ENCODE measurements around the gene SLC9C2.
"Not testable (repeated sequence)": the region's sequence is repeated elsewhere in the genome, so short reads cannot be mapped to it uniquely, and the experiment has no call there.

Gene SLC9C2

GRCh38 chr1:173581383-173582079, 21.3 kb downstream of the SLC9C2 start:
- DNase-seq: no peak

- no peak for DNase-seq
Observed at GRCh38 chr1:173580658-173581057, 22.2 kb downstream of the SLC9C2 start.

DNA sequence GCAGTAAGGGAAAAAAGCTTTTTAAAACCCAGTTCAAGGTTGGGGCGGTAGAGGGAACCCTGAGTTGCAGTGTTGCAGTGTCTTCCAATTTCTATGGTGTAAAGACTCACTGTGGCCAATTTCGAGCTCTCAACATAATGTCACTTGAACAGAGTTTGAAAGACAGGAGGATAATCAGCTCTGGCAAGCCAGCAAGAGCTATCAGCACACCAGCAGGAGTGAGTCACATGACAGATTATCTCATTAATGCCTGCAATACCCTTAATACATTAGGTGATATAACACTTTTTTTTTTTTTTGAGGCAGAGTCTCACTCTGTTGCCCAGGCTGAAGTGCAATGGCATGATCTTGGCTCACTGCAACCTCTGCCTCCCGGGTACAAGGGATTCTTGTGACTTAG, 22.8 kb downstream of the SLC9C2 start:
- DNase-seq: no peak

GRCh38 chr1:173573596-173573995, 29.3 kb downstream of the SLC9C2 start:
- DNase-seq: no peak

DNA sequence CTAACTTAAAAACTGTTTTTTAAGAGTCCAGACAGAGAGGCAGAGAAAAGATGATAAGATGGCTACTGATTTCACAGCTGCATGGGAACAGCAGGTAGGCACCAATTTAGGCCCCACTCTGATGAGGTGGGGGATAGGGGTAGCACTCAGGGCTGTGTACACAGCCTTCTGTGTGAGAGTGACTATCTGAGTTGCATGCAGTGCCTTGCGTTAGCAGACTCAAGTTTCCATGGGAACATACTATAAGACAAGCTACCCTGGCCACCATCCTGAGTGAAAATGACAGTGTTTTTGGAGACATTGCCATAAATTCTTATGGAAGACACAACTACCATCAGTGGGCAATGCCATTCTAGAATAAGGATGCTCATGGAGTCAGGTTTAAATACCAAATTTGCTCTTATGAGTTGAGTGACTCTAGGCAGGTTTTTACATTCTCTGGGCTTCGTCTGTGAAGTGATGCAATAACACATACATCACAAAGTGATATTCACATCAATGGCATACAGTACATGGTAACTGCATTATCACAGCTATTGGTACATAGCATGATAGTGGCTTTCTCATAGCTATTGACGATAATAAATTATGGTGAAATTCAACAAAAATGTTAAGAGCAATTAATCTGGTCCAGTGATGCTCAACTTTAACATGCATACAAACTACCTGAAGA, 30.5 kb downstream of the SLC9C2 start:
- DNase-seq: no peak

GRCh38 chr1:173570370-173571007, 32.4 kb downstream of the SLC9C2 start:
- DNase-seq: no peak

DNA sequence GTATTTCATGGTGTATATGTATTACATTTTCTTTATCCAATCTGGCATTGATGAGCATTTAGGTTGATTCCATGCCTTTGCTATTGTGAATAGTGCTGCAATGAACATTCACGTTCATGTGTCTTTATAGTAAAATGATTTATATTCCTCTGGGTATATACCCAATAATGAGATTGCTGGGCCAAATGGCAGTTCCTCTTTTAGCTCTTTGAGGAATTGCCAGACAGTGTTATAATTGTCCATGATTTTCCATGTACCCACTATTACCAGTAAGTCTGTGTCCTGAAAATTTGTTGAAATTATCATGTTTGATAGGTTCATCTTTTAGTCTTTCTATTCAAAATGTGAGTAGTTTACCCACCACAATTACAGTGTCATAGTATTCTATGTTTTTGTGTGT, 34.4 kb downstream of the SLC9C2 start:
- no peak for DNase-seq

DNA sequence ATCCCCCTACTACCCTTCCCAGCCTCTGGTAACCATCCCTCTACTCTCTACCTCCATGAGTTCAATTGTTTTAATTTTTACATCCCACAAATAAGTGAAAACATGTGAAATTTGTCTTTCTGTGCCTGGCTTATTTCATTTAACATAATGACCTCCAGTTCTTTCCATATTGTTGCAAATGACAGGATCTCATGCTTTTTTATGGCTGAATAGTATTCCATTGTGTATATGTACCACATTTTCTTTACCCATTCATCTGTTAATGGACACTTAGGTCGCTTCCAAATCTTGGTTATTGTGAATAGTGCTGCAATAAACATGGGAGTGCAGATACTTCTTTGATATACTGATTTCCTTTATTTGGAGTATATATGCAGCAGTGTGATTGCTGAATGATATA, 39.0 kb downstream of the SLC9C2 start:
- not testable (repeated sequence) for DNase-seq

GRCh38 chr1:173562813-173563212, 40.1 kb downstream of the SLC9C2 start:
- DNase-seq: no peak

DNA sequence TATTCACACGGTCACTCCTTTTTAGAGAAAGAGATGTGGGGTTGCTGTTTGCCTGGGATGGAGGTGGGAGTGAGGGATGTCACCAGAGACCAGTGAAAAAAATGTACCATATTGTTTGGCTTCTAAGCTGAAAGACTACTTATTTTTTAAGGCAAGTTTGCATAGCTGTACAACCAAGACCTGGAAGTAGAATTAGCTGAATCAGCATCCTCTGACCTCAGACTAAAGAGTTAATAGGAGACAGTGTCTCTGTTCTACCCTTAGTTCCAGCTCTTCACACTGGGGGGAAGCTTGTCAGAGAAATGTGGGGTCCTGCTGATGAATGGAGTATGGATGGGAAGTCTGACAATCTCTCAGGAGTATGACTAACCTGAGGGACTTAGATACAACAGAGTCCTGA, 41.6 kb downstream of the SLC9C2 start:
- DNase-seq: no peak

DNA sequence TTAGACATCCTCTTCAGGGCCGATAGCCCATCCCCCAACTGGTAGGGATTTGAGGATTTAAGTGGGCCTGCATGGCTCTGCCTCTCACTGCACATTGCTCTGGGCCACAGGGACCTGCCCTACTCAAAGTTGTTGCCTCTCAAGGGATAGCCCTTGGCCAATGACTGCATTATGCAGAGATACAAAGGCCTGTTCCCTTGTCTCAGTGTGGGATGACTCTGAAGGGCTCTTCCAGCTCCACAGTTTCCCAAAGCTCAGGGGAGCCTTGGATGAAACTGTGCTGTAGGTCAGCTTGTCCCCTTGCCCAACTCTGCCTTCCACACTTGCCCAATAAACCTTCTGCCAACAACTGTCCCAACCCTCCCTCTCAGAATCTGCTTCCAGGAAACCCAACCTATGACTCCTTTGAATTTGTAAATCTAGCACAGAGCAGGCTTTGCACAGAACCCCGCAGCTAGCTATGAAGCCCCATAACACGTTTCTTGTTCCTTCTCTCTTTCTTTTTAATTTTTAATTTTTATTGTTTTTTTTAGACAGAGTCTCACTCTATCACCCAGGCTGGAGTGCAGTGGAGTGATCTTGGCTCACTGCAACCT, 42.5 kb downstream of the SLC9C2 start:
- DNase-seq: peak; percentile 11

- DNase-seq: no peak
Observed at GRCh38 chr1:173555651-173556305, 47.1 kb downstream of the SLC9C2 start.

GRCh38 chr1:173554541-173555250, 48.2 kb downstream of the SLC9C2 start:
- no peak for DNase-seq

- no peak for DNase-seq
Observed at GRCh38 chr1:173554089-173554488, 48.8 kb downstream of the SLC9C2 start.

DNA sequence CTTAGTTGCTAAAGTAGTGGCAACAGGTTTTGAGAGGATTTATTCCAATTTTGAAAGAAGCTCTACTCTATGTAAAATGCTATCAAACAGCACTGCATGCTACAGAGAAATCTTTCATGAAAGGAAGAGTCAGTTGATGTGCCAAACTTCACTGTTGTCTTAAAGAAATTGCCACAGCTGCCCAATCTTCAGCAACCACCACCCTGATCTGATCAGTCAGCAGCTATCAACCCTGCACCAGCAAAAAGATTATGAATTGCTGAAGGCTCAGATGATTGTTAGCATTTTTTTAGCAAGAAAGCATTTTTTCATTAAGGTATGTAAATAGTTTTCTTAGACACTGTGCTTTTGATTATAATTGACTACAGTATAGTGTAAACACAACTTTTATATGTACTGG, 49.6 kb downstream of the SLC9C2 start:
- no peak for DNase-seq

DNA sequence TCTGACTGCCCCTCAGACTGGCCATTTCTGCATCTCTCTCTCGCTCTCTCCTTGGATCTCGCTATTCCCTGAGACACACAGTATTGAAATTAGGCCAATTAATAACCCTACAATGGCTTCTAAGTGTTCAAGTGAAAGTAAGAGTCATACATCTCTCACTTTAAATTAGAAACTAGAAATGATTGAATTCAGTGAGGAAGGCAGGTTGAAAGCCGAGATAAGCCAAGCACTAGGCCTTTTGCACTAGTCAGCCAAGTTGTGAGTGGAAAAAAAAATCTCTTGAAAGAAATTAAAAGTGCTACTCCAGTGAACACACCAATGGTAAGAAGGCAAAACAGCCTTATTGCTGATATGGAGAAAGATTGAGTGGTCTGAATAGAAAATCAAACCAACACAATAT, 51.2 kb downstream of the SLC9C2 start:
- no peak for DNase-seq

DNA sequence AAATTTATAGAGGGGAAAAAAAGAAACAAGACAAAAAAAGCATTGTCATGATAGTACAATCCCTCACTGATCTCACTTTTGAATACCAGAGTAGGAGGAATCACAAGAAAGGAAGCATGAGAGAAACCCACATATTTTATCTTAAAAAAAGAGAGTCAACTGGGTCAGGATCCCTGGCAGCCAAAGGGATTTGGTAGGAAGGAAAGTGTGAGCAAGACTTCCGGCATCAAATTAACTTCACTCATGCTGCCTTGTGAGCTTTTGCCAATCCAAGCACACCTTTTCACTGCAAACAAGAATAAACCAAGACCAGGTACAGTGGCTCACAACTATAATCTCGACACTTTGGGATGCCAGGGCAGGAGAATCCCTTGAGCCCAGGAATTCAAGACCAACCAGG, 53.1 kb downstream of the SLC9C2 start:
- no peak for DNase-seq

DNA sequence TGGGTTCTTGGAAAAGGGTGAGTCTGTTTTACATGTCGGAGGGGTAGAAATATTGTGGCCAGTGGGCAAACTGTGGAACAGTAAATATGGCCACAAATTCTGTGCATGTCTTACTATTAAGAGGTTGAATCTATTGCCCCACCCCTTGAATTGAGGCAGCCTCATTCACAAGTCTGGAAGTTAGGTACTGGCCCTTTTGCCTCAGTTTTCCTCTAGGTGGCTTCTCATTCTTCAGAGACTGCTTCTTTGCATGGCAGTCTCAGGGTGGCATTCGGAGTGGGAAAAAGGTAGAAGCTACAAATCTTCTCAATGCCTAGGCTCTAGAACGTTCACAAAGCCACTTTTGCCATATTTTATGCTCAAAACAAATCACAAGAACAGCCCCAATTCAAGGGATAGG, 57.2 kb downstream of the SLC9C2 start:
- DNase-seq: no peak

GRCh38 chr1:173536223-173536622, 66.6 kb downstream of the SLC9C2 start:
- DNase-seq: no peak

DNA sequence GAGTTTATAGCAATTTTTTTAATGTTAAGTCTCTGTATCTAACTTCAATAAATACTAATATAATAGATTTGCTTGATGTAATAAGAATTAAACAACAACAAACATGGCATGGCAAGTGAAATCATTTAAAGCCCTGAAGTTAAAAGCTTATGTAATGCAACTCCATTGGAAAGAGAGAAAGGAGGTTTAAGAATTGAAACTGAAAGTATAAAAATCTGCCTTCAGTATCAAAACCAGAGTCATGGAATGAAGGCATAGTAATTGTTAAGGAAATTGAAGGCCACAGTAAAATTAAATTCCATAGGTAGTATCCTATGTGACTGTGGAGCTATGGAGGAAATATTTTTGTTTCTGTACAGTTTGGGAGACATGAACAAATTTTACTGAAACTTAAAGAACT, 70.6 kb downstream of the SLC9C2 start:
- no peak for DNase-seq

DNA sequence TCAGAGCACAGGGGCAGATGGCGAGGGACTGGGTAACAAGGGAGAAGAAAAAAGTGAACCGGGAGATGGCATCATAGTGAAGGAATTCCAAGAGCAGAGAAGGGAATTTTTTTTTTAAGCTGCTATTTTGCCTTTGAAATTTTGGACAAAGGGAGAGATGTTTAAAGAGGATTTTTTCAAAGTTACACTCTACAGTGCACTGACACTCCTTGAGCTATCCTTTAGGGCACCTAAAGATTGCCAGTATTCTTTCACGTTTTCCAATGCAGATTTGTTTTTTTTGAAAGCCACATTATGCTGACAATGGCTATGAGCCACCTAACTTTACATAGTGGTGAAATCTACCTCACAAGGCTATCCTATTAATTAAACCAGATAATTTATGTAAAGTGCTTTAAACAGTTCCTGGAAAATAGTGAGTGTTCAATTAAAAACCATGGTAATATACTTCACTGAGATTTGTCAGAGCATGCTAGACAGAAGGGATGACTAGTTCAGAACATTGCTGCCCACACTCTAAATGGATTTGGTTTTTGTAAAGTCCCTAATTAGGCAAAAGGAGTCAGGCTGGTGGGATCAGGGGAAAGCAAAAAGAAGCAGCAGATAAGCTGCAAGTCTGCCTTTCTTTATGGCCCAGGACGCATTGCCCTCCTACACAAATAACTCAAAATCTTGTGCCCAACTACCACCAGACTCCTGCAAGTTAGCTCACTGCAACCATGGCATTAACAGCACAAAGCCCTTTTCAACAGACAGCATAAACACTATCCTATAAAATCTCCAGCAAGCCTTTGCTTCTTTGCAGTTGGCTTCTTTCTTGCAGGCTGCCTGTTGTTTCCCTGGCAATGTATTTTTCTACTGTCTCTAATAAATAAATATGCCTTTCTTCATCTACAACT, 71.8 kb downstream of the SLC9C2 start:
- no peak for DNase-seq

GRCh38 chr1:173529106-173529505, 73.8 kb downstream of the SLC9C2 start:
- DNase-seq: no peak

Data from midbrain (tissue), 1 donor.